Ishikawa (cell line): ENCODE results near the gene TPRA1.

Source experiments
- CEBPB ChIP-seq: IDR thresholded peaks from 2 replicates; pipeline ENCODE4 v1.6.1; 2012
- CREB1 ChIP-seq: IDR thresholded peaks from 2 replicates; pipeline ENCODE4 v1.6.1; 2012; ENCODE audit warnings: low read depth
- EGR1 ChIP-seq: IDR thresholded peaks from 2 replicates; pipeline ENCODE4 v1.6.1; 2012
- EP300 ChIP-seq: IDR thresholded peaks from 2 replicates; pipeline ENCODE4 v1.6.1; 2012; ENCODE audit warnings: borderline replicate concordance
- FOXM1 ChIP-seq: IDR thresholded peaks from 2 replicates; pipeline ENCODE4 v1.6.1; 2012; ENCODE audit warnings: low read depth, borderline replicate concordance
- NFIC ChIP-seq: IDR thresholded peaks from 2 replicates; pipeline ENCODE4 v1.6.1; 2012
- RAD21 ChIP-seq: IDR thresholded peaks from 2 replicates; pipeline ENCODE4 v1.6.1; 2012; ENCODE audit warnings: low read depth
- TAF1 ChIP-seq: IDR thresholded peaks from 2 replicates; pipeline ENCODE4 v1.6.1; 2012; ENCODE audit warnings: low read depth, mild to moderate bottlenecking
- TCF12 ChIP-seq: IDR thresholded peaks from 2 replicates; pipeline ENCODE4 v1.6.1; 2012; ENCODE audit warnings: low read depth
- TEAD4 ChIP-seq: IDR thresholded peaks from 2 replicates; pipeline ENCODE4 v1.6.1; 2012
- YY1 ChIP-seq: IDR thresholded peaks from 2 replicates; pipeline ENCODE4 v1.6.1; 2012; ENCODE audit warnings: low read depth
- ZBTB7A ChIP-seq: IDR thresholded peaks from 2 replicates; pipeline ENCODE4 v1.6.1; 2012; ENCODE audit warnings: low read depth
- TF ChIP-seq, protein P1 (sequence below): IDR thresholded peaks from 2 replicates; pipeline ENCODE4 v1.6.1; 2012
- TF ChIP-seq, protein P2 (sequence below): IDR thresholded peaks from 2 replicates; pipeline ENCODE4 v1.6.1; 2012; ENCODE audit warnings: low read depth, mild to moderate bottlenecking
- TF ChIP-seq, protein P3 (sequence below): IDR thresholded peaks from 2 replicates; pipeline ENCODE4 v1.6.1; 2012

Gene TPRA1

DNA sequence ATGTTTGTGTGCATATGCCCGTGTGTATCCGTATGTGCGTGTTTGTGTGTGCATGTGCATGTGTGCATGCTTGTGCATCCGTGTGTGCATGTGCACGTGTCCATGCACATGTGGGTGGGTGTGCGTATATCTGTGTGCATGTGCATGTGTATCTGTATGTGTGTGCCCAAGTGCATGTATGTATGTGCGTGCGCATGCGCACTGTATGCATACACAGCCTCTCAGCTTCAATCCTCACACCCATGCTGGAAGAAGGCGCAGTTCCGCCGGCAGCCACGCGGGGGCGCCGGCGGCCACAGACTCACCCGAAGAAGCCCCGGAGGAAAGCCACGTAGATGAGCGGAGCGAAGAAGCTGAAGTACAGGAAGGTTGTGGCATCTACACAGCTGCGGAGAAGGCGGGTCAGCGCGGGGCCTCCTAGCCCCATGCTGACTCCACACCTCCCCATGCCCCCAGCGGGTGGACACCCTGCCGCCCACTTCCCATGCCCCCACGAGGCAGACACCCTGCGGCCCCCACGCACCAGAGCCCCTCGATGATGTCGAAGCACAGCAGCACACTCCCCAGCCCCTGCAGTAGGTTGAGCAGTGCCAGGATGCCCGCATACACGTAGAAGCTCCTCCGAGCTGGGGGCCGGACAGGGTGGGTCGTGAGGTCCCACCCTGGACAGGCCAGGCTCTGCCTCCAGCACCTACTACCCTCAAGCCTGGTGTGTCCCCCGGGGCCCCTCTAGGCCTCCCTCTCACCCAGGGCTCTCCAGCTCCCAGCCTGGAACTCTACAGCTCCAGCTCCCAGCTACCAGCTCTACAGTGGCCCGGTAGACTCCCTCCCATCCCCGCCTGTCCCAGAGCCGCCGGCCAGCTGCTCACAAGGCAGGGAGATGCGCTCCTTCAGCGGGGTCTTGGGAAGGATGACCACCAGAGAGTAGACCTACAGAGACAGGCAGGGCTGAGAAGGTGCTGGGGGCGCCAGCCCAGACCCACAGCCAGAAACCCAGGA is 15.4 kb downstream of the TPRA1 start:
- TF ChIP-seq, protein P1, sequence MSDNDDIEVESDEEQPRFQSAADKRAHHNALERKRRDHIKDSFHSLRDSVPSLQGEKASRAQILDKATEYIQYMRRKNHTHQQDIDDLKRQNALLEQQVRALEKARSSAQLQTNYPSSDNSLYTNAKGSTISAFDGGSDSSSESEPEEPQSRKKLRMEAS: peak; percentile 27; the same call in 1 of the 2 replicates
- TF ChIP-seq TEAD4: no peak
- TF ChIP-seq CREB1: no peak
- TF ChIP-seq RAD21: peak; percentile 71

DNA sequence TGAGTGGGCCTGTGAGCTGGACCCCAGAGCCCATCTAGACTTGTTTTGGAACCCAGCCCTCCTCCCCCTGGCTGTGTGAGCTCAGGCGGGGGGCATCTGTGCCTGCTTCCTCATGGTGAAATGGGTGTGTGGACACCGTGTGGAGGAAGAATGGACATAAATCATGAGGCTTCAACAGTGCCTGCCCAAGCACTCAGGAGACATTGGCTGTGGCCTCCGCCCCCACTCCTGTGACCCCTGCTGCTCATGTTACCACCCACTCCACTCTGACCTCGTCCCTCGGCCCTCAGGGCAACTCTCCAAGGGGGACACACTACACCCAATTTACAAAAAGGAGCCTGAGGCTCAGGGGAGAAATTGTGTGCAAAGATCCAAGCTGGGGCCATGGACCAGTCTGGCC is 16.6 kb downstream of the TPRA1 start:
- TF ChIP-seq, protein P2, sequence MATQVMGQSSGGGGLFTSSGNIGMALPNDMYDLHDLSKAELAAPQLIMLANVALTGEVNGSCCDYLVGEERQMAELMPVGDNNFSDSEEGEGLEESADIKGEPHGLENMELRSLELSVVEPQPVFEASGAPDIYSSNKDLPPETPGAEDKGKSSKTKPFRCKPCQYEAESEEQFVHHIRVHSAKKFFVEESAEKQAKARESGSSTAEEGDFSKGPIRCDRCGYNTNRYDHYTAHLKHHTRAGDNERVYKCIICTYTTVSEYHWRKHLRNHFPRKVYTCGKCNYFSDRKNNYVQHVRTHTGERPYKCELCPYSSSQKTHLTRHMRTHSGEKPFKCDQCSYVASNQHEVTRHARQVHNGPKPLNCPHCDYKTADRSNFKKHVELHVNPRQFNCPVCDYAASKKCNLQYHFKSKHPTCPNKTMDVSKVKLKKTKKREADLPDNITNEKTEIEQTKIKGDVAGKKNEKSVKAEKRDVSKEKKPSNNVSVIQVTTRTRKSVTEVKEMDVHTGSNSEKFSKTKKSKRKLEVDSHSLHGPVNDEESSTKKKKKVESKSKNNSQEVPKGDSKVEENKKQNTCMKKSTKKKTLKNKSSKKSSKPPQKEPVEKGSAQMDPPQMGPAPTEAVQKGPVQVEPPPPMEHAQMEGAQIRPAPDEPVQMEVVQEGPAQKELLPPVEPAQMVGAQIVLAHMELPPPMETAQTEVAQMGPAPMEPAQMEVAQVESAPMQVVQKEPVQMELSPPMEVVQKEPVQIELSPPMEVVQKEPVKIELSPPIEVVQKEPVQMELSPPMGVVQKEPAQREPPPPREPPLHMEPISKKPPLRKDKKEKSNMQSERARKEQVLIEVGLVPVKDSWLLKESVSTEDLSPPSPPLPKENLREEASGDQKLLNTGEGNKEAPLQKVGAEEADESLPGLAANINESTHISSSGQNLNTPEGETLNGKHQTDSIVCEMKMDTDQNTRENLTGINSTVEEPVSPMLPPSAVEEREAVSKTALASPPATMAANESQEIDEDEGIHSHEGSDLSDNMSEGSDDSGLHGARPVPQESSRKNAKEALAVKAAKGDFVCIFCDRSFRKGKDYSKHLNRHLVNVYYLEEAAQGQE: no peak
- TF ChIP-seq ZBTB7A (no peak), TEAD4 (no peak), CREB1 (no peak), EGR1 (no peak)

DNA sequence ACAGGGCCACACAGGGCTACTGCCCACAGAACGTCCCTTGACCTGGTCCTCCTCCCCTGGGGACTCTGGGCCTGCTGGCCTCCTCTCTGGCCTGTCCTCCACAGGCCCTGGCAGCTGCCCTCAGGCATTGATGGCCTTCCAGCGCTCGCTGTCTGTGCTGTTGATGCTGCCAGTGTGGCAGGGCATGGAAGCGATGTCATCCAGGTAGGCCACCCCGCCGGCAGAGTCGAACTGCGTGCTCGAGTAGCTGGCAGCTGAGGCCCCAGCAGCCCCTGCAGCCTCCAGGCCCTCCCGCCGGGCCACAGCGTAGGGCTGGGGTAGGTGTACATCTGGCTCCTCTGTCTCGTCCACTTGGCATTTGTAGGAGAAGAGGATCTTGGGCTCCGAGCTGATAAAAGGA is 17.1 kb downstream of the TPRA1 start:
- no peak for TF ChIP-seq ZBTB7A
- TF ChIP-seq TEAD4: no peak
- TF ChIP-seq, protein P1: no peak
- no peak for TF ChIP-seq TCF12
- TF ChIP-seq CREB1: no peak
- no peak for TF ChIP-seq NFIC

GRCh38 chr3:127572735-127573134 is 17.8 kb downstream of the TPRA1 start:
- no peak for TF ChIP-seq RAD21
- TF ChIP-seq EGR1: no peak
- no peak for TF ChIP-seq YY1
- TF ChIP-seq TEAD4: no peak
- TF ChIP-seq CEBPB: no peak
- TF ChIP-seq EP300: no peak
- TF ChIP-seq CREB1: no peak
- TF ChIP-seq, protein P3, sequence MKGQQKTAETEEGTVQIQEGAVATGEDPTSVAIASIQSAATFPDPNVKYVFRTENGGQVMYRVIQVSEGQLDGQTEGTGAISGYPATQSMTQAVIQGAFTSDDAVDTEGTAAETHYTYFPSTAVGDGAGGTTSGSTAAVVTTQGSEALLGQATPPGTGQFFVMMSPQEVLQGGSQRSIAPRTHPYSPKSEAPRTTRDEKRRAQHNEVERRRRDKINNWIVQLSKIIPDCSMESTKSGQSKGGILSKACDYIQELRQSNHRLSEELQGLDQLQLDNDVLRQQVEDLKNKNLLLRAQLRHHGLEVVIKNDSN: no peak
- TF ChIP-seq TCF12: no peak
- no peak for TF ChIP-seq NFIC
- TF ChIP-seq, protein P2: no peak
- TF ChIP-seq, protein P1: no peak
- TF ChIP-seq ZBTB7A: no peak
- no peak for TF ChIP-seq TAF1
- TF ChIP-seq FOXM1: no peak

GRCh38 chr3:127572186-127572585 is 18.3 kb downstream of the TPRA1 start:
- TF ChIP-seq CEBPB: no peak

DNA sequence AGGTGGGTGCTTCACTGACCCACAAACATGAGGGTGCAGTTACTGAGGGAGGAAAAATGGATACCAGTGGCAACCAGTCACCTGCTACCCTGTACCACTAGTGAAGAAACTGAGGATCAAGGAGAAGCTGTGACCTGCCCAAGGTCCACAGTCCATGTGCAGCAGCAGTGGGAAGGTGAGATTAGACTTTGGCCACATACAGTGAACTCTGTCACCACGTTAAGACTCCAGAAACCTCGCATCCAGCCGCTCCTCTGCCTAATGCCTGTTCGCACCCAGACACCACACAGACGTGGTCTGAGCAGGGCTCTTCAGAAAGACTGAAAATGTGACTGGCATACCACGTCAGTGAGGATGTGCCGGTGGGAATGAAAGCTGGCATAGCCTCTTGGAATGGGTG is 20.0 kb downstream of the TPRA1 start:
- TF ChIP-seq NFIC (no peak), EGR1 (no peak), ZBTB7A (no peak), EP300 (no peak), TAF1 (no peak)
- TF ChIP-seq, protein P2: no peak
